ENCODE data around the gene KIF3A. TPM values are rescaled to one million over a fixed set of nuclear protein-coding genes. Genes with fewer than 3 reads are reported as not detected.
"Not testable (repeated sequence)": the region's sequence is repeated elsewhere in the genome, so short reads cannot be mapped to it uniquely, and the experiment has no call there.

KIF3A gene
- polyA plus RNA-seq, 1 donor, result 40.0 TPM

DNA sequence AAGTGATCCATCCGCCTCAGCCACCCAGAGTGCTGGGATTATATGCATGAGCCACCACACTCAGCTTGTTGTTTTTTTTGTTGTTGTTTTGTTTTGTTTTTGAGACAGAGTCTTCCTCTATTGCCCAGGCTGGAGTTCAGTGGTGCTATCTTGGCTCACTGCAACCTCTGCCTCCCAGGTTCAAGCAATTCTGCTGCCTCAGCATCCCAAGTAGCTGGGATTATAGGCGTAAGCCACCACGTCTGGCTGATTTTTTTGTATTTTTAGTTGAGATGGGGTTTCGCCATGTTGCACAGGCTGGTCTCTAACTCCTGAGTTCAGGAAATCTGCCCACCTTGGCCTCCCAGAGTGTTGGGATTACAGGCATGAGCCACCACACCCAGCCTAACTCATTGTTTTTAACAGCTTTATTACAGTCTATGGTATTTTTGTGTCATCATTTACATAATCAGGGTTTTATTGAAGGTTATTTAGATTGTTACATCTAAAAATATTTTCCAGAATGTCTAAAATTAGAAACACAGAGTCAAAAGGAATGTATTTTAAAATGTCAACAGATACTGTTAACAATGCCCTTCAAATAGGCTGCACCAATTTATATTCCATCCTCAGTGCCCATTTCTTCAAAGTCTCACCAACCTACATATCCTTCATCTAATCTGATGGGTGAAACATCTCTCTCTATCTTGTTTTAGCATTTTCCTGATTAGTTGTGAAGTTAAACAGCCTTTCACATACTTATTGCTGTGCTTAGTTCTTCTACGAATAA, 18.6 kb downstream of the KIF3A start:
- no peak for DNase-seq

DNA sequence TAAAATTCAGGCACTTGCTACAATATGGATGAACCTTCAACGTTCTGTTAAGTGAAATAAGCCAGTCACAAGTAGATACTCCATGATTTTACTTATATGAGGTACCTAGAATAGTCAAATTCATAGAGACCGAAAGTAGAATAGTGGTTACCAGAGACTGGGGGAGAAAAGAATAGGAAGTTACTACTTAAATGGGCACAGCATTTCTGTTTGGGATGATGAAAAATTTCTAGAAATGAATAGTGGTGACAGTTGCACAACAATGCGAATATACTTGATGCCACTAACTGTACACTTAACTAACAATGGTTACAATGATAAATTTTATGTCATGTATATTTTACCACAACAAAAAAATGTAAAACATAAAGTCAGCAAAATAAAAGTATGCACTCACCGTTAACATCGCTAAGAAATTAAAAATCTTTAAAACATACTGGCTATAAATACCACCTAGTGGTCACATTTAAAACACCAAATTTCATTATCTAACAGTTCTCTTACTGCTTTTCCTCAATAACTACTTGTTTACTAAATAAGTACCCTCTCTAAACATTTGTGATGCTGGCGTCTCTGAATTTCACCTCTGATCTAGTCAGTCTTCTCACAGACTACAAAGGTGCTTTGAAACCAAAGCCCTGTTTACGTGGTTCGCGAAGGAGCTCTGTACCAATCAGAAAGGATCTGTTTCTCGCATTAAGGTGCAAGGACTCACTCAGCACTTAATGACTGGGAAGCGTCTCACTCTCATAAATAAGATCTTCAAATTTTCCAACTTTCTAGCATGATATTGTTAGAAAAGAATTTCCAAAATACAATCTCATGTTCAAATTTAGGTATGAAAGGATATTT, 22.7 kb downstream of the KIF3A start:
- no peak for DNase-seq

DNA sequence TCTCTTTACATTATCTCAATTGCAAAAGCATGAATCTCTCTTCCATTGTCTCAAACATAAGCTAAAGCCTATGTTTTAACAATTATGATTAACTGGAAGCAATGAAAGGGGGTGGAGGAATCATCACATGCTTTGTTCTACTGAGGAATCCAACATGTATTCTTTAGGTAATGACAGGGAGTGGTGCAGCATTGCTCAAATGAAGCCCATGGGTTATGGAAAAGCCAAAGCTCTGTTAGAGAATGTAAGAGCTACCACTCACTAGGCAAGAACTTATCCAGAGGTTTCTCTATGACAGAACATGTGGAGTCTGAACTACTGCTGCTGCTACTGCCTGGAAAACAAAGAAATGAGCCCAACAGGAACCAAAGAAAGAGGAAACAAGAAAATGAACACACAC, 28.7 kb downstream of the KIF3A start:
- no peak for DNase-seq

DNA sequence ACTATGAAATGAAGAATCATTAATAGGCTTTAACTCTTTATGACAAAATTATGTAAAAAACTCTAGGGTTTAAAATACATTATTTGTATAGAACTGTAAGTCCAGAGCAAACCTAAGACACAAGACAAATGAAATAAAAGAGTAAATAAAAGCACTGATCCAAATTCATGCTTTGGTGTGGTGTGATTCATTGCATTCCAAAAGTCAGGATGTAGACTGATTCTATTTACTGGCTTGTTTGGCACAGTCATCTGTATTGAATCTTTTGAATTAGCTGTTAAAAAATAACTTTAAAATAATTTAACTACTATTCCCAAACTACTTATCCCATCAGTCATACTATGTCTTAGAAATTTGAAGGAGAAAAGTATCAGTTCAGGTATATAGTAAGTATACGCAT, 32.5 kb downstream of the KIF3A start:
- DNase-seq, result no peak

DNA sequence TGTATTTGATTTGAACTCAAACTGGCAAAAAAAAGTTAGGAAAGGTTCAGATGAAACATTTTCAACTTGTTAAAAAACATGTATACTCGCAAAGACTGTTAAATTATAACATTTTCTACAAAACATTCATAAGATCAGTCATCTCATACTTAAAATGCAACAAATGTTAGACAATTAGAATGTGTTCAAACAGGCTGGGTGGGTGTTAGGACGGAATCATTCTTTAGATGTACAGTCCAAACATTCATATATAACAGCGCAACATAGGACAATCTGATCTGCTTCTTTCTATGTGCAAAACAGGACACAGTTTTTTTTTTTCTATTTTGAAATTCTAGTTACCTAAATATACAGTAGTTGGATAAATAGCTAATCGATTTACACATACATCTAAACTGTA, 41.4 kb downstream of the KIF3A start:
- no peak for DNase-seq

DNA sequence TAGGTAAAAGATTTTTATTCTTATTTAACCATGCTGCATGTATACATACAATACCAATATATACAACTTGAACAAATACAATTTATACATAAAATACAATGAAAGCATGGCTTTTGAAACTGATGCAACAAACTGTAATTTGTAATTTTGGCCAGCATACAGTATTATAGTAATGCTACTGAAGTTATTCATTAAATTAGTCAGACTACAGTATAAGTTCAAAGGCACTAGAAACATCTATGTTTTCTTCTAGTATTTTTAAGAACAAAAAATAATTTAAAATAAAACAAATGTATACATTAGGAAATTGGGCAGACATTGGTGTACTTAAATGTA, 44.7 kb downstream of the KIF3A start:
- DNase-seq, result no peak

DNA sequence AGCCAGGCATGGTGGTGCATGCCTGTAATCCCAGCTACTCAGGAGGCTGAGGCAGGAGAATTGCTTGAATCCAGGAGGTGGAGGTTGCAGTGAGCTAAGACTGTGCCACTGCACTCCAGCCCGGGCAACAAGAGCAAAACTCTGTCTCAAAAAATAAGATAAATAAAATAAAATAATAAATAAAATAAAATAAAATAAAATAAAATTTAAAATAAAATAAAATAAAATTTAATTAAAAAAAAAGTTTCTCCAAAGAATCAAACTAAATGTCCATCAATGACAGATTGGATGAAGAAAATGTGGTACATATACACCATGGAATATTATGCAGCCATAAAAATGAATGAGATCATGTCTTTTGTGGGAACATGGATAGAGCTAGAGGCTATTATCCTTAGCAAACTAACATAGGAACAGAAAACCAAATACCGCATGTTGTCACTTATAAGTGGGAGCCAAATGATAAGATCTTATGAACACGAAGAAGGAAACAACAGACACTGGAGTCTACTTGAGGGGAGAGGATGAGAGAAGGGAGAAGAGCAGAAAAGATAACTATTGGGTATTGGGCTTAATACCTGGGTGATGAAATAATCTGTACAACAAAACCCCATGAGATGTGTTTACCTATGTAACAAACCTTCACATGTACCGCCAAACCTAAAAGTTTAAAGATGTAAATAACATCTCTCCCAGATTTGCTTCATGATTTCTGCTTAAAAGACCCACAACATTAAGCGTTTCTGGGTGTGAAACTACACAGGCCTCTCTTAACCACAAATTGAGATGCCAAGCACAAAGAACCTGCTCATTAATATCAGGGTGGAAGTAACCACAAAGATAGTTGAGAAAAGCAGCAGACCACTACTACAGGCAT, 45.4 kb downstream of the KIF3A start:
- not testable (repeated sequence) for DNase-seq

DNA sequence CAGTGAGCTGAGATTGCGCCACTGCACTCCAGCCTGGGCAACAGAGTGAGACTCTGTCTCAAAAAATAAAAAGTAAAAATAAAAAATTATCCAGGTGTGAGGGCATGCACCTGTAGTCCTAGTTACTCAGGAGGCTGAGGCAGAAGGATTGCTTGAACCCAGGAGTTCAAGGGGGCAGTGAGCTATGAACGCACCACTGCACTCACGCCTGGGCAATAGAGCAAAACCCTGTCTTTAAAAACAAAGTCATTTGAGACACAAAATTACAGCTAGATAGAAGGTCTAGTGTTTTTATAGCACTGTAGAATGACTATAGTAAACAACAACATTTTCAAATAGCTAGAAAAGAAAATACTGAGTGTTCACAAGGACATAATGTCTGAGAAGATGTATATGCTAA, 47.2 kb downstream of the KIF3A start:
- DNase-seq, result peak; percentile 22

DNA sequence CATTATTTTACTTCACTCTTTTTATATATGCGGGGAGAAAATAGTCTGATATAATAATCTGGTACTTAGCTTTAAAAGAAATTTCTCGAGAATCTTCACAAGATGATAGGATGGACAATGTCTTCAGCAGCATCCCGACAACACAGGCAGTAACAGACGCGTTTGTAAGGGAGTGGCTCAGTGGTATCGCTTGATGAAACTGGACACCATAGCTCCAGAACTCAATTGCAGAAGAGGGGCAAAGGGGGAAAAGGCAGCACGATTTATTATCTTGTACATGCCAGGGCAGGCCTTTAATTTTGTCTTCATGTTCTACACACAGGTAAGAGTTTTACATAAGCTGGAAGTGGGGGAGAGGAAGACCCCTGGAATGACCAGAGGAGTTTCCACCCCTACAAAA, 47.8 kb downstream of the KIF3A start:
- peak; percentile 24 for DNase-seq

DNA sequence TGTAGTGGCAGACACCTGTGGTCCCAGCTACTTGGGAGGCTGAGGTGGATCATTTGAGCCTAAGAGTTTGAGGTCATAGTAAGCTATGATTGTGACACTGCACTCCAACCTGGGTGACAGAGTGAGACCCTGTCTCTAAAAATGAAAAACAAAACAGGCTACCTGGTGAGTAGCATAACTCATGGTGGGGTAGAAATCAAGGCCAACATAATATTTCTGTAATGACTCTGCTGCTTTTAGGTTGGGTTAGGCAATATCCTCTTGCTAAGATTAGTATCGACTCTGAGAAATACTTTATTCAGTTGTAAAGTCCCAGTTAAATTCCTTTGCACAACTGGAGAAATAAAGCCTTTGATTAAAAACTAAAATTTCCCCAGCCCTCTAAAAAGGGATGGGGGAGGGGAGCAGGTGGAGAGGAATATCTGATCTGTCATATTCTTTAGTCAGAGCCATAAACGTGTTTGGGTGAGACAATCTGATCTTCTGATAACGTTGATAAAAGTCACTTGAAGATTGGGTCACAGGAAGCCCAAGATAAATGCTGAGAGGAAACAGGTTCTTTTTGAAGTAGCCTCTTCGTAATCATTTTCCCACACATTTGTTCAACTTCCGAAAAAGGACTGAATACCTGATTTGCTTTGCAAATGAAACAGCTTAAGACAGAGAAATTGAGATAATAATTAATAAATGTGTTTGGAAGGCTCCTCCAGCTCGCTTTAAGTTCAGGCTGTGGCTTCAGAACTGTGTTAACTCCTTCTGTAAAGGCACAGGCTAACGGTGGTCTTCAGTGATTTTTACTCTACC, 48.6 kb downstream of the KIF3A start:
- no peak for DNase-seq

DNA sequence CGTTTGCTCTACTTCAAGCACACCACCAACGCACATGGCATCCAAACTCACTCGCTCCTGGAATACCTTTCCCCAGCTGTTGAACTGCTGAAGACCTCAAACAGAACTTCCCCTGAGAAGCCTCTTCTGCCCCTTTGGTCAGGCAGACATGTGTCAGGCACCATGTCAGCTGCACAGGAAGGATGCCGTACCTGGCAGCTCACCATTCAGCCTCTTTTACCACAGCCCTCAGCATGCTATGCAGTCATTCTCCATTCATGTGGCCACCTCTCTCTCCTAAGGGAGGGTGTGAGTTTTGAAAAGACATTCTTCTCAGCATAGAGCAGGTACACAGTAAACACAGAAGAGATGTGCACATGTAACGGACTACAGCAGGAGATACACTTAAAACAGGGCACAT, 49.4 kb downstream of the KIF3A start:
- DNase-seq, result no peak

DNA sequence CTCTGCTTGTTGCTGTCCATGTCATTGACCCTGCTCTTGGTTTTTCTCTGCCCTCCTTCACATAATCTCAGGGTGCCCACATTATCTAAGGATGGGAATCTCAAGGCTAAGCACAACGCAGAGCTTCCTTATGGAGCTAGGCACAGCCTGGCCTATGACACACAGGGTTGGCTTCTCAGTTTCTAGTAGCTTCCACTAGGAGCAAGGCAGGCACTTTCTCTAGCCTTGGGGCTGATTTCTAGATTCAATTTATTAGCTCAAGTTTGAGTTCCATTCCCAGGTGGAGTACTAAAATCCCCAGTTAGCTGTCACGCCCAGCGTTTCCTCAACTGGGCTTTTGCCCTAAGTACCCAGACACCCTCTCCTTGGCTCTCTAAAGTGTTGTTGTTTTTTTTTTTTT, 51.2 kb downstream of the KIF3A start:
- no peak for DNase-seq

DNA sequence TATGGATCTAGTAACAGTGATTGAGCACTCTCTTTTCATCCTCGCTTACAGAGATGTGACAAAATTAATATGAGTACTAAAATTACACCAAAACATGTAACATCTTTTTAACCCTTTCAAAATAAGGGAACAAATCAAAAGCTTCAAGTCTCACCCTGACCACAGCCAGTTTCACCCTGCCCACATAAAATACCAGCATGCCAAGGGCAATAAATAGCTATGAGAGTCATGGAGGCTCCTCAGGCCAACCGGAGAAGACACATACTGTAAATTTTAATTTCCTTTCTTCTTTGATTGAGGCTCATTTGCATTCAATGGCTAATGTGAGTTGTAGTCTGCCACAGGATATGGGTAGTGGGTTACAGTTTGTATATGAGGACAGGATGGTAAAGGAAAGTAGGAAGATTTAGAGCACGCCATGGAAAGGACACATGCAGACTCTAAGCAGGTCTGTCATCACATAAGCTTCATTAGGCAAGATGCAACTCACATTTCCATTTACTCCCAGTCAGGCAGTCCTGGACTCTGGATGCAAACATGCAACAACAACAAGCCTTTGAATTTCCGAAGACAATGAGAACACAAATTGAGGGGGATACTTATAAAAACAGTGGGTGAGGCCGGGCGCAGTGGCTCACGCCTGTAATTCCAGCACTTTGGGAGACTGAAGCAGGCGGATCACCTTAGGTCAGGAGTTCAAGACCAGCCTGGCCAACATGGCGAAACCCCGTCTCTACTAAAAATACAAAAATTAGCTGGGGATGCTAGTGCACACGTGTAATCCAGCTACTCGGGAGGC, 52.2 kb downstream of the KIF3A start:
- DNase-seq, result no peak

DNA sequence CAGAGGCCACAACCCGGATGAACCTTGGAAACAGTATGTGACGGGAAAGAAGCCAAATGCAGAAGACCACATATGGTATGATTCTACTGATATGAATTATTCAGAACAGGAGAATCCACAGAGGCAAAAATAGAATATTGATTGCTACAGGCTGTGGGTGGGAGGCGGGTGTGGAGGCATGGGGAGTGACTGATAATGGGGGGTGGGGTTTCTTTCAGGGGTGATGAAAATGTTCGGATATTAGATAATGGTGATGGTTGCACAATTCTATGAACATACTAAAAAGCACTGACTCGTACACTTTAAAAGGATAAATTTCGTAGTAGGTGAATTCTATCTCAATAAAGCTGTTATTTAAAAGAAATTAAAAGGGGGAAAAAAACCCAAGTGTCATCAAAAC, 52.9 kb downstream of the KIF3A start:
- DNase-seq, result no peak

DNA sequence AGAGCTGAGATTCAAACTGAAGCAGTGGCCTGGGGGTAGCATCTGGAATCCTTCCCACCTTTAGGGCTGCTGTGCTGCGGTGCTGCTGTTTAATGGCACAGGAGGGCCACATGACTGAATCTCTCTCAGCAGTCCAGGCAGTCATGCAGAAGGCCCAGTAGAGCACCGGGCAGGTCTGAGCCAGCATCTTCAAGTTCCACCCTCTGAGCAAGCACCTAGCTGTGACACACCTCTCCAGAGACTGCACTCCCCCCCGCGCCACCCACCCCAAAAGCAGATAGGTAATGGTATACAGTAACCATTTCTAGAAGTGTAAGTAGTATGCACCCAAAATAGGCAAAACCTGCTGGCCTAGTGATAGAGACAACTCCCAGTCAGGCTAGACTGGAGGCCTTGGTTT, 55.4 kb downstream of the KIF3A start:
- no peak for DNase-seq

DNA sequence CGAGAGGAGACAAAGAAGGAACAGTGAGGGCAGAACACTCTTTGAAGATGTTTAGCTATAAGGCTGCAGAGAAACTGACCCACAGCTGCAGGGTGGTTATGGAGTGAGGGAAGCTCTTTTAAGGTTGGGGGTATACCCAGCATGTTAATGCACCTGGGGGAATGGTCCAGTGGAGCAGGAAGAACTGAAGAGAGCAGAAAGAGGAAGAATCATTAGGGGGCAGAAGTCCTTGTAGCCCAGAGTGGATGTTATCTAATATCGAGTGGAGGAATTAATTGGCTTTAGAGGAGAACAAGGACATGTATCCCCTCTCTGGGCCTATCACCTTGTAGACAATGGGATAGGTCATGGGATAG, 55.9 kb downstream of the KIF3A start:
- DNase-seq, result no peak

DNA sequence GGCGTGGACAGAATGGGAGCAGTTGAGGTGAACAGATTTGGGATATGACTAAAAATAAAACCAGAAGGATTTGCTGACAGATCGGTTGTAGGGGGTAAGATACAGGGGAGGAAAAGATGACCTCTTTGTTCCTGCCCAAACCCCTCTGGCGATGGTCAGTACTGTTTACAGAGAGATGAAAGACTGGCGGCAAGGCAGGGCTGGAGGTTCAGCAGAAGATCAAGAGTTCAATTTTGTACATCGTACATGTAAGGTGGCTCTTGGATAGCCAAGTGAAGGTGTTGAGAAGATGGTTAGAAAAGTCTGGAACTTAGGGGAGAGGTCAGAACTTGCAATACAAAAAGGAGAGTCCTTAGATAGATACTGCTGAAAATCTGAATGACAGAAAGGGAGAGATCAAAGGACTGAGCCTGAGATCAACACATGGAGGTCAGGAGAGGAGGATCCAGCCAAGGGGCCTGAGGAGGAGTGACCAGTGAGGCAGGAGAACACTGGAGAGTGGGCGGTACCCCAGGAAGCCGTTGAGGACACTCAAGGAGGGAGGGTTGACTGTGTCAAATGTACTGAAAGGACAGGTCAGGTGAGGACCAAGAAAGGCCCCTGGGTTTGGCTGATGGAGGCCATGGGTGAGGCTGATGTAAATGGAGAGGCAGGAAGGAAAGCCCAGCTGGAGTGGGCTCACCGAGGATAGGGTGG, 56.4 kb downstream of the KIF3A start:
- DNase-seq, result no peak

DNA sequence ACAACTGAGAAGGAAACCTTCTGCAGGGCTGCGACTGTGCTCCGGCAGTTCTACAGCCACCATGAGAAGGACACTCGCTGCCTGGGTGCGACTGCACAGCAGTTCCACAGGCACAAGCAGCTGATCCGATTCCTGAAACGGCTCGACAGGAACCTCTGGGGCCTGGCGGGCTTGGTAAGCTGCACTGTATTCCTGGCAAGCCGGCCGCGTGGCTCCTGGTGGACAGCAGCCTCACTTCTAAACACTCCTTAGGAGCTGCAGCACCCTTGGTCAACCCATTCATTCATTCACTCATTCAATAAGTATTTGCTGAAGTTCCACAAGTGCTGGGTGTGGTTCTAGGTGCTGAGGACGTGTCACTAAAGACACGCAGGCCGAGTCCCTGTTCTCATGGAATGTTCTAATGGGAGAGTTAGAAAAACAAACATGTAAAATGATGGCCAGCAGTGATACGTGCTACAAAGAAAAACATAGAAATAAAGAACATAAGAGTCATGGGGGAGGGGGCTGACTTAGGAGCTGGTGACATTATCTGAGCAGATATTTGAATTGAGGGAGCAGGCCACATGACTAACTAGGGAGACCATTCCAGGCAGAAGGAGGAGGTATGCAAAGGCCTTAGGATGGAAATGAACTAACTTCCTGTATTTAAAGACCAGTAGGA, 57.5 kb downstream of the KIF3A start:
- no peak for DNase-seq

DNA sequence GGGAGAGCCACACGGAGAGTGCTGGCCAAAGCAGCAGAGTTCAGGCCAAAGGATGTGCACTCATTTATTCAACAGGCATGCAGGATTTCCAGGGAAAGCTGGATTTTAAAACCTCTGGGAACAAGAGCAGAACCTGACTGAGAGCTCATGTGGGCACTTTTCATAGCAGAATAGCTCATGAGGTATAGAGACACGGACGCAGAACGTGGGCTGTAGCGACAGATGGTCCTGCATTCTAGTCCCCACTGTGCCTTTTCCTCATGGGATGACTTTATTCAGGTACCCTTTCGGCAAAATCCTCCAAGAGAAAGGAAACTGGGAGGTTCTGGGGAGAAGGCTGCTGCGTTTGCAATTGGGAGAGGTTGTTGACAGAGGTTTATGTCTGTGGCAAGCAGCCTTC, 58.2 kb downstream of the KIF3A start:
- DNase-seq, result no peak

DNA sequence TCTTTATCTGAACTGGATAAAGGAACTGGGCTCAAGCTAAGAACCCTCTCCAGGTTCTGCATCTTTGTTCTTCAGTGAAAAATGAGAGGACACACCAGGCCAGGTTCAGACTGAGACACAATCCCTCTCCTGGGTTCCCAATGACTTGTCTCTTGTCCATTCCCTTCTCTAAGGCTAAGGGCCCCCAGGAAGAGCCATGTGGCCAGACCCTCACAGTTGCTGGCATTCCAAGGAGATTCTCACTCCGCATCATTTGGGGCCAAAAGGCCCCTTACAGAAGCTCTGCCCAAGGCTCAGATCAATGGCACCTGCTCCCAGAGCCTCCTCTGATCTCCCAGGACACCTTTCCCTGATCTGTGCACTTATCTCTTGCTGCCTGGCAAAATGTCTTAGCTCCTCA, 58.6 kb downstream of the KIF3A start:
- DNase-seq, result no peak

All from left kidney (tissue), 2 donors.